Transverse colon (tissue), 3 donors: Measurements from ENCODE around the gene PLA2G15.

Source experiments
- CTCF ChIP-seq, 5 experiments: fragments of 200-600 bp in 3 of 5; fragments of 450-650 bp in 2 of 5; sonication (generic) in 3 of 5; IDR thresholded peaks; 1 replicate in 2 of 5; 2 replicates in 3 of 5; pipeline ENCODE4 v1.5.1; 2016 to 2017; ENCODE audit warnings: antibody characterized with exemption in 5 of 5, inconsistent platforms in 3 of 5, mild to moderate bottlenecking in 2 of 5, moderate library complexity in 1 of 5
- EP300 ChIP-seq: sonication (generic); formaldehyde crosslinking; IDR thresholded peaks from one replicate; pipeline ENCODE4 v1.6.1; 2017; ENCODE audit warnings: antibody characterized with exemption, low read depth
- POLR2A ChIP-seq: fragments of 450-650 bp; IDR thresholded peaks from one replicate; pipeline ENCODE4 v1.6.1; 2016; ENCODE audit warnings: antibody characterized with exemption, mild to moderate bottlenecking, moderate library complexity

- TF ChIP-seq POLR2A (no peak), EP300 (no peak), CTCF (IDR thresholded peaks at IDR 0.05) (no peak)
These were observed 11.9 kb upstream of the PLA2G15 start for GRCh38 chr16:68233085-68233834.
